GM12878 (cell line): ENCODE measurements around the gene POLN. TPM values are rescaled to one million over a fixed set of nuclear protein-coding genes. Genes with fewer than 3 reads are reported as not detected.

ENCODE experiments used
- ATAC-seq: fragments of 200-7000 bp; cut with Tn5 transposase; 3 replicates; pipeline ENCODE4 v1.9.1; 2020; ENCODE audit warnings: mild to moderate bottlenecking, moderate library complexity
- BruUV-seq: library from RNA; stranded (reverse); fragments of 400-500 nt; replicated peaks from 2 replicates; lab custom pipeline; 2021; lab: Mats Ljungman, UMichigan
- CTCF ChIA-PET: fragments of 300-600 bp; sonication (Branson Sonifier 250); formaldehyde crosslinking; extraction: SDS; loops from one replicate; lab custom pipeline; 2021; ENCODE audit warnings: inconsistent platforms; lab: Yijun Ruan, JAX
- POLR2A ChIA-PET: fragments of 350-600 bp; formaldehyde crosslinking; extraction: SDS; loops from one replicate; lab custom pipeline; 2021; ENCODE audit warnings: inconsistent platforms; lab: Charles Lee
- RAD21 ChIA-PET: fragments of 300-600 bp; sonication (Branson Sonifier 250); formaldehyde crosslinking; loops from one replicate; lab custom pipeline; 2023; ENCODE audit warnings: antibody characterized with exemption; ENCODE audit not compliant: unreplicated experiment; lab: Charles Lee
- SMC1A ChIA-PET: fragments of 300-600 bp; sonication (Branson Sonifier 250); formaldehyde crosslinking; loops from one replicate; lab custom pipeline; 2023; ENCODE audit not compliant: unreplicated experiment, uncharacterized antibody; lab: Charles Lee
- DNase-seq: peaks from one replicate; pipeline ENCODE4 v3.0.0-alpha.2; 2011; ENCODE audit warnings: low read depth, low spot score
- FAIRE-seq: peaks from 3 replicates; lab custom pipeline; 2011; peaks lifted over from hg19 to GRCh38; lab: Jason Lieb, UNC
- H2AFZ ChIP-seq: 2 replicates; pipeline ENCODE4 v1.6.0; 2011; ENCODE audit warnings: low read depth, low read length, control low read depth; ENCODE audit not compliant: control insufficient read depth
- H3K27ac ChIP-seq: 2 replicates; pipeline ENCODE4 v1.5.1; 2011; ENCODE audit warnings: control low read depth; ENCODE audit not compliant: control insufficient read depth, insufficient read depth
- H3K27me3 ChIP-seq, 2 experiments: replicated peaks in 1 of 2; 2 replicates each; pipeline versions ENCODE4 v1.6.0 to v1.6.1; 2011; ENCODE audit warnings: low read length in 1 of 2; ENCODE audit not compliant: control insufficient read depth in 2 of 2, insufficient read depth in 2 of 2
- H3K36me3 ChIP-seq, 2 experiments: 2 replicates each; pipeline ENCODE4 v1.5.1; 2011; ENCODE audit warnings: low read length in 1 of 2; ENCODE audit not compliant: control insufficient read depth in 2 of 2, insufficient read depth in 2 of 2
- H3K4me1 ChIP-seq: 2 replicates; pipeline ENCODE4 v1.6.1; 2011; ENCODE audit warnings: mild to moderate bottlenecking, low read length, moderate library complexity, mixed read lengths; ENCODE audit not compliant: control insufficient read depth, insufficient read depth
- H3K4me2 ChIP-seq: 2 replicates; pipeline ENCODE4 v1.6.0; 2011; ENCODE audit warnings: control low read depth; ENCODE audit not compliant: control insufficient read depth, insufficient read depth
- H3K4me3 ChIP-seq: fragments of 200-600 bp; sonication (generic); 2 replicates; pipeline ENCODE4 v1.5.1; 2016
- H3K79me2 ChIP-seq: 2 replicates; pipeline ENCODE4 v1.6.0; 2011; ENCODE audit warnings: low read length; ENCODE audit not compliant: control insufficient read depth, insufficient read depth
- H3K9ac ChIP-seq: 2 replicates; pipeline ENCODE4 v1.8.0; 2011; ENCODE audit warnings: low read length, control low read depth, mixed read lengths; ENCODE audit not compliant: control insufficient read depth, insufficient read depth
- H3K9me3 ChIP-seq: replicated peaks from 3 replicates; pipeline ENCODE4 v1.5.1; 2011; ENCODE audit warnings: mild to moderate bottlenecking, low read length; ENCODE audit not compliant: control insufficient read depth, insufficient read depth
- H4K20me1 ChIP-seq: 2 replicates; pipeline ENCODE4 v1.6.0; 2011; ENCODE audit not compliant: control insufficient read depth, insufficient read depth
- JUNB ChIP-seq: IDR thresholded peaks from 2 replicates; pipeline ENCODE4 v1.6.1; 2016; ENCODE audit warnings: antibody characterized with exemption, mild to moderate bottlenecking
- NR2C1 ChIP-seq: fragments of 450-650 bp; IDR thresholded peaks from 2 replicates; pipeline ENCODE4 v1.6.1; 2017; ENCODE audit warnings: antibody characterized with exemption, mild to moderate bottlenecking, moderate library complexity
- ZNF24 ChIP-seq: fragments of 450-650 bp; IDR thresholded peaks from 2 replicates; pipeline ENCODE4 v1.6.1; 2017; ENCODE audit warnings: antibody characterized with exemption, mild to moderate bottlenecking
- WGBS: methylation state at CpG from one replicate; pipeline ENCODE4 v1.1.6; 2016; ENCODE audit warnings: low lambda C conversion rate; ENCODE audit not compliant: insufficient replicate concordance, insufficient coverage; ENCODE audit errors: missing lambda C conversion rate; 5-methylcytosine and 5-hydroxymethylcytosine counted together
- in situ Hi-C: fragments of 300-500 bp; cut with MboI; formaldehyde crosslinking; loops from 9 replicates; pipeline ENCODE4 v1.14.3; 2018; ENCODE audit warnings: mixed read lengths
- intact Hi-C: fragments of 100-400 bp; cut with micrococcal nuclease; formaldehyde crosslinking; loops from one replicate; pipeline ENCODE4 v1.14.2; 2022; ENCODE audit not compliant: unreplicated experiment
- polyA plus RNA-seq, 11 experiments: library from polyadenylated mRNA; depleted of rRNA in 4 of 11; unstranded in 6 of 11; stranded (reverse) in 5 of 11; fragments of >200 nt; fragmentation: Nextera tagmentation in 4 of 11; fragmentation: Illumina TruSeq in 1 of 11; extraction: Ambion mirVana in 4 of 11; extraction: Trizol in 1 of 11; gene quantifications; 1 replicate in 1 of 11; 2 replicates in 10 of 11; pipeline versions ENCODE4 v1.2.1 to v1.2.3, GENCODE V29; 2011 to 2016; ENCODE audit warnings: inconsistent platforms in 2 of 11, missing spikeins in 2 of 11, low read depth in 1 of 11
- total RNA-seq, 4 experiments: library from RNA; depleted of rRNA in 3 of 4; stranded (reverse); fragments of >200 nt in 3 of 4; fragmentation: Illumina TruSeq in 1 of 4; extraction: Trizol in 1 of 4; gene quantifications; 2 replicates each; pipeline versions ENCODE4 v1.2.1 to v1.2.3, GENCODE V29; 2013 to 2021
- TF ChIP-seq, protein P1 (sequence below): IDR thresholded peaks from 2 replicates; pipeline ENCODE4 v1.6.1; 2012; ENCODE audit warnings: mild to moderate bottlenecking, low read depth, low read length

The POLN gene
- total and polyA plus RNA-seq, 10 of the 15 experiments (the other 5 are each of a cell fraction or from before 2014, with no cell fraction given), result 0.09 to 2.0 (median 0.95) TPM; not detected in 1

DNA sequence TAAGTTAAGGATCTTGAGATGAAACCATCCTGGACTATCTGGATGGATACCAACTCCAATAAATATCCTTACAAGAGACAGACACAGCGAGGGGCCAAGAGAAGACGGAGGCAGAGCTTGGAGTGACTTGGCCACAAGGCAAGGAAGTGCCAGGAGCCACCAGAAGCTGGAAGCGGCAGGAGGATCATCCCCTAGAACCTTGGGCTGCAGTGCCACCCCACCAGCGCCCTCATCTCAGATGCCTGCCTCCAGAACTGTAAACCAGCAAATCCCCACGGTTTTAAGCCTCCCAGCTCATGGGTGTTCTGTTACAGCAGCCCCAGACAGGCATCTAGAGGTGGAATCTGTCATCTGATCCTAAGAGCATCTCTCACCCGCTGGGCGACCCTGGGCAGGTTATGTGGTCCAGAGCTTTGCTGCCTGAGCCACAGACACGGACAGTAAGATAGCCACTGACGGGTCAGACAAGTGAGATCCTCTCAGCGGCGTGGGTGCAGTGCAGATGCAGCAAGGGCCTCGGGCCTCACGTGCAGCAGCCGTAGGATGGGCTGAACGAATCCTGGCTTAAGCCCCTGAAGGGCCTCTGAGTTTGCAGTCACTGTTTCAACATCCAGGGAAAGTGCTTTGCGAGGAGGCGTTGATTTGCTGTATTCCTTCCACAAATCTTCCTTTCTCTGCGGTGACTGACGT lies 45.1 kb upstream of the POLN start:
- no peak overlapping the region for H2AFZ ChIP-seq
- ATAC-seq (no peak), FAIRE-seq (no peak), DNase-seq (no peak)
- peaks cover 8% of the 10 kb centered on the region; the same call in 1 of the 2 replicates for H3K4me1 ChIP-seq
- no peak overlapping the region for H3K27ac ChIP-seq
- POLR2A ChIA-PET, result no interaction called here
- no TSS peak for BruUV-seq
- no peaks in the 10 kb centered on the region for H4K20me1 ChIP-seq
- RAD21 ChIA-PET, result no interaction called here
- peaks cover 0 to 1% of the 10 kb centered on the region in 2 experiments; a peak in 2 of 4 replicates for H3K27me3 ChIP-seq
- in situ Hi-C loops (no loop called here), intact Hi-C loops (no loop called here)
- H3K36me3 ChIP-seq, result no peaks in the 10 kb centered on the region
- no peaks in the 10 kb centered on the region for H3K9me3 ChIP-seq
- H3K9ac ChIP-seq, result no peak overlapping the region
- no peaks in the 10 kb centered on the region for H3K79me2 ChIP-seq
- CTCF ChIA-PET, result no interaction called here
- SMC1A ChIA-PET, result no interaction called here
- 31% methylated on average over 19 of the region's 19 CpGs for WGBS
- TF ChIP-seq NR2C1 (no peak), ZNF24 (no peak), JUNB (no peak)
- TF ChIP-seq, protein P1, sequence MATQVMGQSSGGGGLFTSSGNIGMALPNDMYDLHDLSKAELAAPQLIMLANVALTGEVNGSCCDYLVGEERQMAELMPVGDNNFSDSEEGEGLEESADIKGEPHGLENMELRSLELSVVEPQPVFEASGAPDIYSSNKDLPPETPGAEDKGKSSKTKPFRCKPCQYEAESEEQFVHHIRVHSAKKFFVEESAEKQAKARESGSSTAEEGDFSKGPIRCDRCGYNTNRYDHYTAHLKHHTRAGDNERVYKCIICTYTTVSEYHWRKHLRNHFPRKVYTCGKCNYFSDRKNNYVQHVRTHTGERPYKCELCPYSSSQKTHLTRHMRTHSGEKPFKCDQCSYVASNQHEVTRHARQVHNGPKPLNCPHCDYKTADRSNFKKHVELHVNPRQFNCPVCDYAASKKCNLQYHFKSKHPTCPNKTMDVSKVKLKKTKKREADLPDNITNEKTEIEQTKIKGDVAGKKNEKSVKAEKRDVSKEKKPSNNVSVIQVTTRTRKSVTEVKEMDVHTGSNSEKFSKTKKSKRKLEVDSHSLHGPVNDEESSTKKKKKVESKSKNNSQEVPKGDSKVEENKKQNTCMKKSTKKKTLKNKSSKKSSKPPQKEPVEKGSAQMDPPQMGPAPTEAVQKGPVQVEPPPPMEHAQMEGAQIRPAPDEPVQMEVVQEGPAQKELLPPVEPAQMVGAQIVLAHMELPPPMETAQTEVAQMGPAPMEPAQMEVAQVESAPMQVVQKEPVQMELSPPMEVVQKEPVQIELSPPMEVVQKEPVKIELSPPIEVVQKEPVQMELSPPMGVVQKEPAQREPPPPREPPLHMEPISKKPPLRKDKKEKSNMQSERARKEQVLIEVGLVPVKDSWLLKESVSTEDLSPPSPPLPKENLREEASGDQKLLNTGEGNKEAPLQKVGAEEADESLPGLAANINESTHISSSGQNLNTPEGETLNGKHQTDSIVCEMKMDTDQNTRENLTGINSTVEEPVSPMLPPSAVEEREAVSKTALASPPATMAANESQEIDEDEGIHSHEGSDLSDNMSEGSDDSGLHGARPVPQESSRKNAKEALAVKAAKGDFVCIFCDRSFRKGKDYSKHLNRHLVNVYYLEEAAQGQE, result no peak
- H3K4me2 ChIP-seq, result no peak overlapping the region
- no peak overlapping the region for H3K4me3 ChIP-seq
